ENCODE data around the gene LIAS.
"Not testable (repeated sequence)": the region's sequence is repeated elsewhere in the genome, so short reads cannot be mapped to it uniquely, and the experiment has no call there.

- not testable (repeated sequence) for TF ChIP-seq CTCF, POLR2A (IDR thresholded peaks at IDR 0.05)
Observed at GRCh38 chr4:39502664-39503035, 43.8 kb downstream of the LIAS start.
